Measurements from ENCODE around the gene TMPRSS6. TPM values are rescaled to one million over a fixed set of nuclear protein-coding genes. Genes with fewer than 3 reads are reported as not detected.

Gene TMPRSS6
- total and polyA plus RNA-seq, 2 donors (not counting 1 experiment from before 2014, with no cell fraction given), result 0.03 TPM; not detected in 1

- Histone ChIP-seq H3K4me2 (replicated peaks; ENCODE audit: low read depth, low read length, poor library complexity, severe bottlenecking) (no peak overlapping the region), H3K79me2 (ENCODE audit: control insufficient read depth, insufficient read depth, low read length) (no peaks in the 10 kb centered on the region), H3K9ac (ENCODE audit: low read length) (no peak overlapping the region), H2AFZ (ENCODE audit: insufficient read depth, low read depth, low read length, poor library complexity, severe bottlenecking) (no peak overlapping the region), H3K36me3 (replicated peaks in 1 of 2; ENCODE audit: control extremely low read depth in 1 of 2, control insufficient read depth in 1 of 2, extremely low read depth in 1 of 2, insufficient read depth in 2 of 2, low read length in 1 of 2) (no peaks in the 10 kb centered on the region), H4K20me1 (ENCODE audit: control insufficient read depth, insufficient read depth, low read length, poor library complexity, severe bottlenecking) (no peaks in the 10 kb centered on the region), H3K9me3 (ENCODE audit: control extremely low read depth in 1 of 3, control insufficient read depth in 2 of 3, insufficient read depth in 1 of 3, low read length in 2 of 3) (no peaks in the 10 kb centered on the region), H3K27me3 (replicated peaks in 1 of 4; ENCODE audit: control extremely low read depth in 1 of 4, control insufficient read depth in 3 of 4, insufficient read depth in 4 of 4, low read length in 3 of 4) (no peaks in the 10 kb centered on the region), H3K4me1 (ENCODE audit: control insufficient read depth in 2 of 2, insufficient read depth in 2 of 2, low read length in 2 of 2) (no peaks in the 10 kb centered on the region), H3K27ac (ENCODE audit: low read length in 2 of 2) (no peak overlapping the region), H3K4me3 (ENCODE audit: control extremely low read depth in 1 of 5, extremely low read depth in 1 of 5, insufficient read depth in 1 of 5, low read depth in 2 of 5, low read length in 4 of 5) (no peak overlapping the region)
- Mint-ChIP-seq H3K9me3 (ENCODE audit: insufficient read depth) (no peaks in the 10 kb centered on the region), H3K4me1 (peaks cover under 1% of the 10 kb centered on the region), H3K4me3 (no peak overlapping the region), H3K27ac (no peak overlapping the region), H3K27me3 (no peaks in the 10 kb centered on the region)
- ChIA-PET CTCF (no interaction called here), POLR2A (no interaction called here)
- intact Hi-C loops (cut with micrococcal nuclease), result no loop called here
- WGBS (ENCODE audit: insufficient coverage), result 76% methylated on average over 15 of the region's 16 CpGs
- DNase-seq, result no peak
- ATAC-seq (ENCODE audit: low read depth), result no peak
- no peak for TF ChIP-seq EZH2 (IDR thresholded peaks at IDR 0.05; ENCODE audit: borderline replicate concordance, insufficient read depth, low read depth, low read length, poor library complexity, severe bottlenecking)
- TF ChIP-seq, protein P1, sequence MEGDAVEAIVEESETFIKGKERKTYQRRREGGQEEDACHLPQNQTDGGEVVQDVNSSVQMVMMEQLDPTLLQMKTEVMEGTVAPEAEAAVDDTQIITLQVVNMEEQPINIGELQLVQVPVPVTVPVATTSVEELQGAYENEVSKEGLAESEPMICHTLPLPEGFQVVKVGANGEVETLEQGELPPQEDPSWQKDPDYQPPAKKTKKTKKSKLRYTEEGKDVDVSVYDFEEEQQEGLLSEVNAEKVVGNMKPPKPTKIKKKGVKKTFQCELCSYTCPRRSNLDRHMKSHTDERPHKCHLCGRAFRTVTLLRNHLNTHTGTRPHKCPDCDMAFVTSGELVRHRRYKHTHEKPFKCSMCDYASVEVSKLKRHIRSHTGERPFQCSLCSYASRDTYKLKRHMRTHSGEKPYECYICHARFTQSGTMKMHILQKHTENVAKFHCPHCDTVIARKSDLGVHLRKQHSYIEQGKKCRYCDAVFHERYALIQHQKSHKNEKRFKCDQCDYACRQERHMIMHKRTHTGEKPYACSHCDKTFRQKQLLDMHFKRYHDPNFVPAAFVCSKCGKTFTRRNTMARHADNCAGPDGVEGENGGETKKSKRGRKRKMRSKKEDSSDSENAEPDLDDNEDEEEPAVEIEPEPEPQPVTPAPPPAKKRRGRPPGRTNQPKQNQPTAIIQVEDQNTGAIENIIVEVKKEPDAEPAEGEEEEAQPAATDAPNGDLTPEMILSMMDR (IDR thresholded peaks at IDR 0.05), result no peak
Measured at GRCh38 chr22:37133304-37134018, 23.9 kb upstream of the TMPRSS6 start.

- Mint-ChIP-seq H3K27ac (no peak overlapping the region), H3K4me1 (no peaks in the 10 kb centered on the region), H3K27me3 (no peaks in the 10 kb centered on the region), H3K4me3 (no peak overlapping the region), H3K9me3 (ENCODE audit: insufficient read depth) (no peaks in the 10 kb centered on the region)
- no peaks in the 10 kb centered on the region for H3K4me1 ChIP-seq (ENCODE audit: control insufficient read depth in 2 of 2, insufficient read depth in 2 of 2, low read length in 2 of 2)
- H3K27ac ChIP-seq (ENCODE audit: low read length in 2 of 2), result no peak overlapping the region
- H3K79me2 ChIP-seq (ENCODE audit: control insufficient read depth, insufficient read depth, low read length), result no peaks in the 10 kb centered on the region
- CTCF ChIA-PET, result interaction anchor here (1.0 kb wide), 1 partner anchor 39 kb away, joined by 3 read pairs; no protein-coding TSS in a partner anchor
- H2AFZ ChIP-seq (ENCODE audit: insufficient read depth, low read depth, low read length, poor library complexity, severe bottlenecking), result no peak overlapping the region
- no peak overlapping the region for H3K4me2 ChIP-seq (replicated peaks; ENCODE audit: low read depth, low read length, poor library complexity, severe bottlenecking)
- ATAC-seq (ENCODE audit: low read depth), result no peak
- intact Hi-C loops (cut with micrococcal nuclease), result no loop called here
- POLR2A ChIA-PET, result no interaction called here
- TF ChIP-seq, protein P1 (IDR thresholded peaks at IDR 0.05), result no peak
- TF ChIP-seq EZH2 (IDR thresholded peaks at IDR 0.05; ENCODE audit: borderline replicate concordance, insufficient read depth, low read depth, low read length, poor library complexity, severe bottlenecking), result no peak
- 96% methylated on average over 7 of the region's 7 CpGs for WGBS (ENCODE audit: insufficient coverage)
- H4K20me1 ChIP-seq (ENCODE audit: control insufficient read depth, insufficient read depth, low read length, poor library complexity, severe bottlenecking), result no peaks in the 10 kb centered on the region
- no peaks in the 10 kb centered on the region for H3K27me3 ChIP-seq (replicated peaks in 1 of 4; ENCODE audit: control extremely low read depth in 1 of 4, control insufficient read depth in 3 of 4, insufficient read depth in 4 of 4, low read length in 3 of 4)
- no peaks in the 10 kb centered on the region for H3K36me3 ChIP-seq (replicated peaks in 1 of 2; ENCODE audit: control extremely low read depth in 1 of 2, control insufficient read depth in 1 of 2, extremely low read depth in 1 of 2, insufficient read depth in 2 of 2, low read length in 1 of 2)
- no peak overlapping the region for H3K4me3 ChIP-seq (ENCODE audit: control extremely low read depth in 1 of 5, extremely low read depth in 1 of 5, insufficient read depth in 1 of 5, low read depth in 2 of 5, low read length in 4 of 5)
- H3K9me3 ChIP-seq (ENCODE audit: control extremely low read depth in 1 of 3, control insufficient read depth in 2 of 3, insufficient read depth in 1 of 3, low read length in 2 of 3), result no peaks in the 10 kb centered on the region
- no peak overlapping the region for H3K9ac ChIP-seq (ENCODE audit: low read length)
- no peak for DNase-seq
Measured at GRCh38 chr22:37132773-37133172, 23.3 kb upstream of the TMPRSS6 start.
